ENCODE results near the gene EIF4EBP3. TPM values are rescaled to one million over a fixed set of nuclear protein-coding genes. Genes with fewer than 3 reads are reported as not detected.
"Not testable (repeated sequence)": the region's sequence is repeated elsewhere in the genome, so short reads cannot be mapped to it uniquely, and the experiment has no call there.

EIF4EBP3 gene
- total RNA-seq, 1 donor from 2014 or later: 9.2 TPM

- Mint-ChIP-seq H3K27ac (peak overlapping the region; percentile 65), H3K27me3 (ENCODE audit: low read depth) (no peaks in the 10 kb centered on the region), H3K4me3 (ENCODE audit: low read depth) (no peak overlapping the region), H3K9me3 (no peaks in the 10 kb centered on the region), H3K4me1 (ENCODE audit: low read depth) (peaks cover 27% of the 10 kb centered on the region), H3K36me3 (ENCODE audit: low read depth) (peaks cover 29% of the 10 kb centered on the region)
- intact Hi-C loops (cut with micrococcal nuclease): no loop called here
- no peak for DNase-seq (ENCODE audit: low spot score)
Observed at GRCh38 chr5:140570488-140570887, 23.0 kb downstream of the EIF4EBP3 start.

- H3K27ac Mint-ChIP-seq: no peak overlapping the region
- no peaks in the 10 kb centered on the region for H3K9me3 Mint-ChIP-seq
- peaks cover 21% of the 10 kb centered on the region for H3K4me1 Mint-ChIP-seq (ENCODE audit: low read depth)
- peaks cover 26% of the 10 kb centered on the region for H3K36me3 Mint-ChIP-seq (ENCODE audit: low read depth)
- intact Hi-C loops (cut with micrococcal nuclease): no loop called here
- H3K27me3 Mint-ChIP-seq (ENCODE audit: low read depth): no peaks in the 10 kb centered on the region
- H3K4me3 Mint-ChIP-seq (ENCODE audit: low read depth): no peak overlapping the region
- DNase-seq (ENCODE audit: low spot score): no peak
Observed at GRCh38 chr5:140571105-140571504, 23.6 kb downstream of the EIF4EBP3 start.

- Mint-ChIP-seq H3K27me3 (ENCODE audit: low read depth) (no peaks in the 10 kb centered on the region), H3K9me3 (no peaks in the 10 kb centered on the region), H3K4me1 (ENCODE audit: low read depth) (peaks cover 15% of the 10 kb centered on the region), H3K36me3 (ENCODE audit: low read depth) (peaks cover 6% of the 10 kb centered on the region), H3K4me3 (ENCODE audit: low read depth) (no peak overlapping the region), H3K27ac (no peak overlapping the region)
- no peak for DNase-seq (ENCODE audit: low spot score)
- intact Hi-C loops (cut with micrococcal nuclease): no loop called here
Observed at GRCh38 chr5:140573683-140574082, 26.2 kb downstream of the EIF4EBP3 start.

- no peak for DNase-seq (ENCODE audit: low spot score)
- H3K9me3 Mint-ChIP-seq: no peaks in the 10 kb centered on the region
- peaks cover 5% of the 10 kb centered on the region for H3K36me3 Mint-ChIP-seq (ENCODE audit: low read depth)
- peaks cover 10% of the 10 kb centered on the region for H3K4me1 Mint-ChIP-seq (ENCODE audit: low read depth)
- no peaks in the 10 kb centered on the region for H3K27me3 Mint-ChIP-seq (ENCODE audit: low read depth)
- intact Hi-C loops (cut with micrococcal nuclease): no loop called here
- no peak overlapping the region for H3K4me3 Mint-ChIP-seq (ENCODE audit: low read depth)
- H3K27ac Mint-ChIP-seq: no peak overlapping the region
Observed at GRCh38 chr5:140574165-140574564, 26.7 kb downstream of the EIF4EBP3 start.

- no peak overlapping the region for H3K27ac Mint-ChIP-seq
- no peak for DNase-seq (ENCODE audit: low spot score)
- no peak overlapping the region for H3K4me3 Mint-ChIP-seq (ENCODE audit: low read depth)
- no peaks in the 10 kb centered on the region for H3K9me3 Mint-ChIP-seq
- intact Hi-C loops (cut with micrococcal nuclease): no loop called here
- H3K27me3 Mint-ChIP-seq (ENCODE audit: low read depth): peaks cover 2% of the 10 kb centered on the region
- H3K36me3 Mint-ChIP-seq (ENCODE audit: low read depth): peaks cover under 1% of the 10 kb centered on the region
- peaks cover 1% of the 10 kb centered on the region for H3K4me1 Mint-ChIP-seq (ENCODE audit: low read depth)
Observed at GRCh38 chr5:140575309-140575708, 27.8 kb downstream of the EIF4EBP3 start.

- H3K4me1 Mint-ChIP-seq (ENCODE audit: low read depth): no peaks in the 10 kb centered on the region
- no peaks in the 10 kb centered on the region for H3K36me3 Mint-ChIP-seq (ENCODE audit: low read depth)
- no peak overlapping the region for H3K4me3 Mint-ChIP-seq (ENCODE audit: low read depth)
- peaks cover 8% of the 10 kb centered on the region for H3K27me3 Mint-ChIP-seq (ENCODE audit: low read depth)
- H3K9me3 Mint-ChIP-seq: no peaks in the 10 kb centered on the region
- no peak overlapping the region for H3K27ac Mint-ChIP-seq
- intact Hi-C loops (cut with micrococcal nuclease): no loop called here
- no peak for DNase-seq (ENCODE audit: low spot score)
Observed at GRCh38 chr5:140576776-140577201, 29.3 kb downstream of the EIF4EBP3 start.

GRCh38 chr5:140579188-140579747 is 31.8 kb downstream of the EIF4EBP3 start:
- H3K9me3 Mint-ChIP-seq; H3K27ac Mint-ChIP-seq; intact Hi-C loops (cut with micrococcal nuclease); DNase-seq (ENCODE audit: low spot score); H3K36me3 Mint-ChIP-seq (ENCODE audit: low read depth); H3K4me3 Mint-ChIP-seq (ENCODE audit: low read depth); H3K4me1 Mint-ChIP-seq (ENCODE audit: low read depth): not testable (repeated sequence)
- H3K27me3 Mint-ChIP-seq (ENCODE audit: low read depth): peaks cover 15% of the 10 kb centered on the region

- intact Hi-C loops (cut with micrococcal nuclease): no loop called here
Observed at GRCh38 chr5:140587495-140587894, 40.0 kb downstream of the EIF4EBP3 start.

GRCh38 chr5:140588311-140589070 is 41.0 kb downstream of the EIF4EBP3 start:
- no peak for DNase-seq (ENCODE audit: low spot score)
- Mint-ChIP-seq H3K27ac (no peak overlapping the region), H3K27me3 (ENCODE audit: low read depth) (peaks cover 7% of the 10 kb centered on the region), H3K4me1 (ENCODE audit: low read depth) (no peaks in the 10 kb centered on the region), H3K4me3 (ENCODE audit: low read depth) (no peak overlapping the region), H3K36me3 (ENCODE audit: low read depth) (no peaks in the 10 kb centered on the region), H3K9me3 (no peaks in the 10 kb centered on the region)
- intact Hi-C loops (cut with micrococcal nuclease): no loop called here

More at GRCh38 chr5:140587495-140587894, 40.0 kb downstream of the EIF4EBP3 start:
- Mint-ChIP-seq H3K27me3 (ENCODE audit: low read depth) (peaks cover 11% of the 10 kb centered on the region), H3K9me3 (no peaks in the 10 kb centered on the region), H3K36me3 (ENCODE audit: low read depth) (no peaks in the 10 kb centered on the region), H3K27ac (no peak overlapping the region), H3K4me3 (ENCODE audit: low read depth) (no peak overlapping the region), H3K4me1 (ENCODE audit: low read depth) (no peaks in the 10 kb centered on the region)
- DNase-seq (ENCODE audit: low spot score): no peak

- no peak overlapping the region for H3K27ac Mint-ChIP-seq
- H3K36me3 Mint-ChIP-seq (ENCODE audit: low read depth): no peaks in the 10 kb centered on the region
- DNase-seq (ENCODE audit: low spot score): no peak
- H3K4me1 Mint-ChIP-seq (ENCODE audit: low read depth): no peaks in the 10 kb centered on the region
- no peak overlapping the region for H3K4me3 Mint-ChIP-seq (ENCODE audit: low read depth)
- intact Hi-C loops (cut with micrococcal nuclease): no loop called here
- no peaks in the 10 kb centered on the region for H3K9me3 Mint-ChIP-seq
- peaks cover 5% of the 10 kb centered on the region for H3K27me3 Mint-ChIP-seq (ENCODE audit: low read depth)
Observed at GRCh38 chr5:140590861-140591260, 43.4 kb downstream of the EIF4EBP3 start.

- Mint-ChIP-seq H3K27ac (no peak overlapping the region), H3K27me3 (ENCODE audit: low read depth) (peaks cover 5% of the 10 kb centered on the region), H3K9me3 (no peaks in the 10 kb centered on the region), H3K4me3 (ENCODE audit: low read depth) (no peak overlapping the region), H3K36me3 (ENCODE audit: low read depth) (no peaks in the 10 kb centered on the region), H3K4me1 (ENCODE audit: low read depth) (no peaks in the 10 kb centered on the region)
- DNase-seq (ENCODE audit: low spot score): no peak
- intact Hi-C loops (cut with micrococcal nuclease): no loop called here
Observed at GRCh38 chr5:140591747-140592372, 44.4 kb downstream of the EIF4EBP3 start.

GRCh38 chr5:140593070-140593469 is 45.6 kb downstream of the EIF4EBP3 start:
- H3K27me3 Mint-ChIP-seq (ENCODE audit: low read depth); H3K4me3 Mint-ChIP-seq (ENCODE audit: low read depth); H3K27ac Mint-ChIP-seq; H3K4me1 Mint-ChIP-seq (ENCODE audit: low read depth); DNase-seq (ENCODE audit: low spot score); H3K36me3 Mint-ChIP-seq (ENCODE audit: low read depth); intact Hi-C loops (cut with micrococcal nuclease); H3K9me3 Mint-ChIP-seq: not testable (repeated sequence)

- no peak overlapping the region for H3K27ac Mint-ChIP-seq
- no peak overlapping the region for H3K4me3 Mint-ChIP-seq (ENCODE audit: low read depth)
- H3K9me3 Mint-ChIP-seq: no peaks in the 10 kb centered on the region
- DNase-seq (ENCODE audit: low spot score): no peak
- intact Hi-C loops (cut with micrococcal nuclease): no loop called here
- H3K4me1 Mint-ChIP-seq (ENCODE audit: low read depth): no peaks in the 10 kb centered on the region
- H3K36me3 Mint-ChIP-seq (ENCODE audit: low read depth): no peaks in the 10 kb centered on the region
- peaks cover under 1% of the 10 kb centered on the region for H3K27me3 Mint-ChIP-seq (ENCODE audit: low read depth)
Observed at GRCh38 chr5:140594169-140594568, 46.7 kb downstream of the EIF4EBP3 start.
